Gastroesophageal sphincter (tissue), 4 donors: ENCODE data around the gene RAB21. TPM values are rescaled to one million over a fixed set of nuclear protein-coding genes. Genes with fewer than 3 reads are reported as not detected.

Experiments
- ATAC-seq: fragments of 150-250 bp; one replicate; pipeline ENCODE4 v1.9.1; 2016; ENCODE audit warnings: mild to moderate bottlenecking, moderate library complexity
- H3K27ac ChIP-seq, 4 donors: fragments of 200-600 bp; sonication (generic) in 3 of 4; 1 replicate in 3 of 4; 2 replicates in 1 of 4; pipeline ENCODE4 v1.5.1; 2016 to 2019
- H3K27me3 ChIP-seq: fragments of 200-600 bp; sonication (generic); one replicate; pipeline ENCODE4 v1.5.1; 2019
- H3K36me3 ChIP-seq, 2 donors: fragments of 200-600 bp; sonication (generic); one replicate each; pipeline ENCODE4 v1.5.1; 2019; ENCODE audit warnings: control low read depth in 1 of 2
- H3K4me1 ChIP-seq, 3 donors: fragments of 200-600 bp; sonication (generic); 1 replicate in 2 of 3; 2 replicates in 1 of 3; pipeline ENCODE4 v1.5.1; 2016 to 2019; ENCODE audit warnings: control low read depth in 2 of 3
- H3K4me3 ChIP-seq, 2 donors: fragments of 200-600 bp; sonication (generic); one replicate each; pipeline ENCODE4 v1.5.1; 2019; ENCODE audit warnings: mild to moderate bottlenecking in 1 of 2, moderate library complexity in 1 of 2
- H3K9me3 ChIP-seq, 3 donors: fragments of 200-600 bp; sonication (generic); one replicate each; pipeline ENCODE4 v1.5.1; 2017 to 2019; ENCODE audit warnings: control low read depth in 2 of 3
- CTCF ChIP-seq, 4 experiments: fragments of 200-600 bp in 2 of 4; fragments of 450-650 bp in 2 of 4; sonication (generic) in 1 of 4; IDR thresholded peaks; one replicate each; pipeline ENCODE4 v1.5.1; 2017 to 2019; ENCODE audit warnings: antibody characterized with exemption in 4 of 4, mild to moderate bottlenecking in 2 of 4, moderate library complexity in 2 of 4
- EP300 ChIP-seq: sonication (generic); formaldehyde crosslinking; IDR thresholded peaks from one replicate; pipeline ENCODE4 v1.6.1; 2017; ENCODE audit warnings: antibody characterized with exemption, mild to moderate bottlenecking
- POLR2A ChIP-seq, 2 donors: fragments of 450-650 bp; IDR thresholded peaks; one replicate each; pipeline ENCODE4 v1.6.1; 2017; ENCODE audit warnings: antibody characterized with exemption in 2 of 2, mild to moderate bottlenecking in 2 of 2, moderate library complexity in 1 of 2
- POLR2AphosphoS5 ChIP-seq: sonication (generic); formaldehyde crosslinking; IDR thresholded peaks from one replicate; pipeline ENCODE4 v1.6.1; 2017; ENCODE audit warnings: antibody characterized with exemption
- WGBS, 2 donors: methylation state at CpG; one replicate each; pipeline ENCODE4 v1.1.5; 2018; ENCODE audit warnings: low coverage in 1 of 2; 5-methylcytosine and 5-hydroxymethylcytosine counted together
- total RNA-seq, 4 donors: library from RNA; depleted of rRNA; stranded (reverse); fragments of >200 nt; gene quantifications; one replicate each; pipeline ENCODE4 v1.1.0, GENCODE V29; 2016

RAB21 gene
- total RNA-seq, 4 donors from 2014 or later = 31.9 to 85.1 (median 45.8) TPM

- Histone ChIP-seq H3K4me1 (peaks cover 11 to 38% (median 12%) of the 10 kb centered on the region in 3 donors), H3K27ac (peak overlapping the region in 2 of 4 donors; percentile 2 to 92), H3K36me3 (no peaks in the 10 kb centered on the region), H3K4me3 (no peak overlapping the region), H3K27me3 (peaks cover 12% of the 10 kb centered on the region), H3K9me3 (no peaks in the 10 kb centered on the region)
- 81 to 100% methylated on average over 4 to 5 of the region's 6 CpGs for WGBS, 2 donors
- no peak for ATAC-seq
- no peak for TF ChIP-seq EP300
- no peak for TF ChIP-seq POLR2A (IDR thresholded peaks at IDR 0.05)
- TF ChIP-seq POLR2AphosphoS5 = no peak
- no peak for TF ChIP-seq CTCF (IDR thresholded peaks at IDR 0.05)
These were observed 83.6 kb downstream of the RAB21 start for GRCh38 chr12:71838231-71838630.

GRCh38 chr12:71838676-71839075 is 84.0 kb downstream of the RAB21 start:
- no peak for ATAC-seq
- peaks cover 12% of the 10 kb centered on the region for H3K27me3 ChIP-seq
- no peaks in the 10 kb centered on the region for H3K36me3 ChIP-seq
- H3K9me3 ChIP-seq = no peaks in the 10 kb centered on the region
- no peak for TF ChIP-seq POLR2A (IDR thresholded peaks at IDR 0.05)
- no peak for TF ChIP-seq CTCF (IDR thresholded peaks at IDR 0.05)
- peaks cover 11 to 43% (median 12%) of the 10 kb centered on the region in 3 donors for H3K4me1 ChIP-seq
- peak overlapping the region; percentile 75 to 80 for H3K4me3 ChIP-seq
- peak overlapping the region; percentile 81 to 98 (median 94) for H3K27ac ChIP-seq
- WGBS, 2 donors = 82 to 100% methylated on average over 5 to 6 of the region's 6 CpGs

GRCh38 chr12:71840231-71840847 is 85.7 kb downstream of the RAB21 start:
- H3K36me3 ChIP-seq = no peaks in the 10 kb centered on the region
- TF ChIP-seq POLR2A (IDR thresholded peaks at IDR 0.05) (no peak), EP300 (no peak), POLR2AphosphoS5 (no peak), CTCF (IDR thresholded peaks at IDR 0.05) (no peak)
- no peaks in the 10 kb centered on the region for H3K9me3 ChIP-seq
- ATAC-seq = no peak
- H3K27ac ChIP-seq = peak overlapping the region; percentile 86 to 98 (median 94)
- WGBS, 2 donors = 0 to 1% methylated on average over 8 to 19 of the region's 20 CpGs
- no peaks in the 10 kb centered on the region for H3K27me3 ChIP-seq
- H3K4me3 ChIP-seq = peak overlapping the region; percentile 75 to 80
- H3K4me1 ChIP-seq = peaks cover 11 to 59% (median 12%) of the 10 kb centered on the region in 3 donors

- H3K4me1 ChIP-seq = peaks cover 2 to 87% (median 6%) of the 10 kb centered on the region in 3 donors
These were observed 91.8 kb downstream of the RAB21 start for GRCh38 chr12:71846322-71846940.

More at GRCh38 chr12:71846322-71846940, 91.8 kb downstream of the RAB21 start:
- H3K36me3 ChIP-seq = peaks cover 0 to 7% of the 10 kb centered on the region in 2 donors
- no peaks in the 10 kb centered on the region for H3K27me3 ChIP-seq
- no peak for ATAC-seq
- TF ChIP-seq EP300 = no peak
- TF ChIP-seq POLR2AphosphoS5 = no peak
- TF ChIP-seq CTCF (IDR thresholded peaks at IDR 0.05) = peak; percentile 23 to 46 (median 42)
- TF ChIP-seq POLR2A (IDR thresholded peaks at IDR 0.05) = no peak
- no peak overlapping the region for H3K4me3 ChIP-seq
- WGBS, 2 donors = no CpG with 5 or more reads among the region's 3 CpGs
- H3K27ac ChIP-seq = no peak overlapping the region
- no peaks in the 10 kb centered on the region for H3K9me3 ChIP-seq
